Cardiac muscle cell (in vitro differentiated cells and primary cell): ENCODE data around the gene SLC6A6. TPM values are rescaled to one million over a fixed set of nuclear protein-coding genes. Genes with fewer than 3 reads are reported as not detected.

Experiments used
- DNase-seq, 2 donors: peaks; one replicate each; pipeline versions ENCODE4 v3.0.0 to v3.0.0-alpha.2; 2010 to 2017; ENCODE audit warnings: low read depth in 1 of 2, low spot score in 1 of 2
- H3K27ac ChIP-seq: fragments of 200-600 bp; sonication (generic); 2 replicates; pipeline ENCODE4 v1.5.1; 2016
- H3K27me3 ChIP-seq: fragments of 200-600 bp; sonication (generic); 2 replicates; pipeline ENCODE4 v1.6.0; 2016; ENCODE audit warnings: control low read depth
- H3K36me3 ChIP-seq: fragments of 200-600 bp; sonication (generic); 2 replicates; pipeline ENCODE4 v1.5.1; 2016; ENCODE audit warnings: control low read depth
- H3K4me1 ChIP-seq: fragments of 200-600 bp; sonication (generic); 2 replicates; pipeline ENCODE4 v1.8.1; 2017; ENCODE audit warnings: low read depth, mild to moderate bottlenecking, mixed run types
- H3K4me3 ChIP-seq: fragments of 200-600 bp; sonication (generic); 2 replicates; pipeline ENCODE4 v1.5.1; 2016; ENCODE audit warnings: mild to moderate bottlenecking
- H3K9me3 ChIP-seq: fragments of 200-600 bp; sonication (generic); 2 replicates; pipeline ENCODE4 v1.5.1; 2017; ENCODE audit warnings: low read depth, mild to moderate bottlenecking, control low read depth
- CTCF ChIP-seq: IDR thresholded peaks from 2 replicates; pipeline ENCODE4 v1.5.1; 2012; ENCODE audit warnings: low read depth, mild to moderate bottlenecking, low read length
- polyA plus RNA-seq: library from polyadenylated mRNA; unstranded; fragments of >200 nt; fragmentation: Nextera tagmentation; extraction: Ambion mirVana; gene quantifications from 2 replicates; pipeline ENCODE4 v1.2.1, GENCODE V29; 2016
- total RNA-seq: library from RNA; depleted of rRNA; stranded (reverse); fragments of >200 nt; gene quantifications from 2 replicates; pipeline ENCODE4 v1.2.3, GENCODE V29; 2016

The SLC6A6 gene
- total and polyA plus RNA-seq, 2 experiments from 2014 or later = 5.4 to 19.7 TPM

- H3K27me3 ChIP-seq = peaks cover 2% of the 10 kb centered on the region
- no peak overlapping the region for H3K27ac ChIP-seq
- H3K9me3 ChIP-seq = no peaks in the 10 kb centered on the region
- no peaks in the 10 kb centered on the region for H3K36me3 ChIP-seq
- no peak for DNase-seq
- no peak for TF ChIP-seq CTCF
- peaks cover 19% of the 10 kb centered on the region for H3K4me1 ChIP-seq
- H3K4me3 ChIP-seq = no peak overlapping the region
Measured at GRCh38 chr3:14396031-14396692, 6.2 kb upstream of the SLC6A6 start.

GRCh38 chr3:14397046-14397445 lies 5.4 kb upstream of the SLC6A6 start:
- Histone ChIP-seq H3K4me1 (peaks cover 16% of the 10 kb centered on the region), H3K27ac (no peak overlapping the region), H3K36me3 (no peaks in the 10 kb centered on the region), H3K9me3 (no peaks in the 10 kb centered on the region), H3K4me3 (no peak overlapping the region), H3K27me3 (peaks cover 4% of the 10 kb centered on the region)
- no peak for DNase-seq
- TF ChIP-seq CTCF = no peak

GRCh38 chr3:14397531-14397930 lies 4.9 kb upstream of the SLC6A6 start:
- Histone ChIP-seq H3K27me3 (peaks cover 4% of the 10 kb centered on the region), H3K27ac (no peak overlapping the region), H3K36me3 (no peaks in the 10 kb centered on the region), H3K4me3 (no peak overlapping the region), H3K4me1 (peaks cover 14% of the 10 kb centered on the region), H3K9me3 (no peaks in the 10 kb centered on the region)
- DNase-seq = no peak
- TF ChIP-seq CTCF = no peak

- H3K9me3 ChIP-seq = no peaks in the 10 kb centered on the region
- TF ChIP-seq CTCF = no peak
- H3K4me1 ChIP-seq = peaks cover 8% of the 10 kb centered on the region
- no peak for DNase-seq
- H3K36me3 ChIP-seq = no peaks in the 10 kb centered on the region
- H3K27me3 ChIP-seq = peaks cover 4% of the 10 kb centered on the region
- H3K27ac ChIP-seq = no peak overlapping the region
- H3K4me3 ChIP-seq = no peak overlapping the region
Measured at GRCh38 chr3:14397940-14398796, 4.2 kb upstream of the SLC6A6 start.

- DNase-seq = no peak
- H3K27ac ChIP-seq = no peak overlapping the region
- peaks cover 9% of the 10 kb centered on the region for H3K4me1 ChIP-seq
- no peaks in the 10 kb centered on the region for H3K36me3 ChIP-seq
- H3K9me3 ChIP-seq = no peaks in the 10 kb centered on the region
- no peak for TF ChIP-seq CTCF
- H3K4me3 ChIP-seq = no peak overlapping the region
- peaks cover 4% of the 10 kb centered on the region for H3K27me3 ChIP-seq
Measured at GRCh38 chr3:14398797-14399106, 3.7 kb upstream of the SLC6A6 start.
